Adrenal gland (tissue), 5 donors: Measurements from ENCODE around the gene EDAR.

Experiments
- POLR2A ChIP-seq, 2 donors: fragments of 450-650 bp; IDR thresholded peaks; one replicate each; pipeline ENCODE4 v1.6.1; 2017; ENCODE audit warnings: antibody characterized with exemption in 2 of 2, mild to moderate bottlenecking in 2 of 2, moderate library complexity in 1 of 2
- TF ChIP-seq, protein P1 (sequence below), 6 experiments: fragments of 450-650 bp in 4 of 6; fragments of 200-600 bp in 2 of 6; sonication (generic) in 1 of 6; IDR thresholded peaks; 1 replicate in 5 of 6; 2 replicates in 1 of 6; pipeline versions ENCODE4 v1.5.1 to v1.8.0; 2016 to 2021; ENCODE audit warnings: antibody characterized with exemption in 6 of 6, mild to moderate bottlenecking in 2 of 6, moderate library complexity in 1 of 6
- donor health status: DM: no; HTN: no; CAD: no.

DNA sequence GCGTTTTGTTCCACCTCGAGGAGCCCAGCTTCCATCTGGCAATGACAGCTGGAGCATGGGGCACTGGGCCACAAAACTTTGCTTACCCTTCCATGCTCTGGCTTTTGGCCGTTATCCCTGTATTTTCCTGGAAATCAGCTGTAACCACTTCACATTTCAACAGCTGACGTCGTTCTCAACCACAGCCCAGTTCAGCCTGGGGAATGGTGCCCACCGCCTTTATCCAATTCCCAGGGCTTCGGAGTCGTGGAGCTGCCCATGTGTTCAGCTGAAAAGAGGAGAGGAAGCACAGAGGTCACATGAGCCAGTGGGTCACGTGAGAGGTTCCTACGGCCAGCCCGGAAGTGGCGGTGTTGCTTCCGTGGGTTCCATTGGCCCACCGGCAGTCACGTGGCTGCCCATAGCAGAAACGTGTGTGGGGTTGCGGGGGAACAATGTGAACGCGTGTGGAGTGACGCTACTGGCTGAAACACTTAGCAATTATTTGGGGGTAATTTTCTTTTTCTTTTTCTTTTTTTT is 16.7 kb upstream of the EDAR start:
- no peak for TF ChIP-seq POLR2A (IDR thresholded peaks at IDR 0.05)
- TF ChIP-seq, protein P1, sequence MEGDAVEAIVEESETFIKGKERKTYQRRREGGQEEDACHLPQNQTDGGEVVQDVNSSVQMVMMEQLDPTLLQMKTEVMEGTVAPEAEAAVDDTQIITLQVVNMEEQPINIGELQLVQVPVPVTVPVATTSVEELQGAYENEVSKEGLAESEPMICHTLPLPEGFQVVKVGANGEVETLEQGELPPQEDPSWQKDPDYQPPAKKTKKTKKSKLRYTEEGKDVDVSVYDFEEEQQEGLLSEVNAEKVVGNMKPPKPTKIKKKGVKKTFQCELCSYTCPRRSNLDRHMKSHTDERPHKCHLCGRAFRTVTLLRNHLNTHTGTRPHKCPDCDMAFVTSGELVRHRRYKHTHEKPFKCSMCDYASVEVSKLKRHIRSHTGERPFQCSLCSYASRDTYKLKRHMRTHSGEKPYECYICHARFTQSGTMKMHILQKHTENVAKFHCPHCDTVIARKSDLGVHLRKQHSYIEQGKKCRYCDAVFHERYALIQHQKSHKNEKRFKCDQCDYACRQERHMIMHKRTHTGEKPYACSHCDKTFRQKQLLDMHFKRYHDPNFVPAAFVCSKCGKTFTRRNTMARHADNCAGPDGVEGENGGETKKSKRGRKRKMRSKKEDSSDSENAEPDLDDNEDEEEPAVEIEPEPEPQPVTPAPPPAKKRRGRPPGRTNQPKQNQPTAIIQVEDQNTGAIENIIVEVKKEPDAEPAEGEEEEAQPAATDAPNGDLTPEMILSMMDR (IDR thresholded peaks at IDR 0.05), result no peak
